GM13977 (cell line): ENCODE data around the gene ADRM1.

ENCODE experiments used
- DNase-seq: peaks from one replicate; pipeline ENCODE4 v3.0.0; 2012; ENCODE audit warnings: low spot score
- CTCF ChIP-seq: IDR thresholded peaks from 2 replicates; pipeline ENCODE4 v1.5.1; 2012; ENCODE audit warnings: mild to moderate bottlenecking, control low read depth; ENCODE audit not compliant: insufficient read depth; ENCODE audit errors: extremely low read depth, missing control alignments
- in situ Hi-C: fragments of 300-500 bp; cut with MboI; formaldehyde crosslinking; loops from one replicate; pipeline ENCODE4 v1.12.0; 2022; ENCODE audit warnings: low sequenced_read_pairs, low pct_unique_long_range_greater_than_20kb, mixed read lengths, inconsistent platforms; ENCODE audit not compliant: unreplicated experiment

ADRM1 gene

DNA sequence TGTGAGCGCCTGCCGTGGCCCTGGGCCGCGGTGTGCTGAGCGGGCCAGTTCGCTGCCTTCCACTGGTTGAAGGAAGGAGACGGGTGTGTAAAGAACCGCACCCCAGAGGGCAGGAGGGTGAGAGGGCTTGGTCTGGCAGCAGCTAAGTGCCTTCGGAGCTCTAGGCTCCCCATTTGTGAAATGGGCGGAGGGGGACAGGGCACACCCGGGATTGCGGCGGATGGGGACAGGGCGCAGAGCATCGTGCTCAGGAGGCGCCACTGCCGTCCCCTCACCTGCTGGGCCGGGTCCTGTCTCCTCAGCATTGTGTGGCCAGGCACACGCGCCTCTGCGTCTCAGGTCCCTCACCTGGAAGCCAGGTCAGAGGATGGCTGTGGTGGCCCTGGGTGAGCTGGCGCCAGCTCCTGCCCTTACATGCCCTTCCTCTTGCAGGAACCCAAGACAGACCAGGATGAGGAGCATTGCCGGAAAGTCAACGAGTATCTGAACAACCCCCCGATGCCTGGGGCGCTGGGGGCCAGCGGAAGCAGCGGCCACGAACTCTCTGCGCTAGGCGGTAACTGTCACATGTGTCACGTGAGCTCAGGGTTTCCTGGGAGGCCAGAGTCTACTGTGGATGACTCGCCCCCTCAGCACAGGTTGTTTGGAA, 3.1 kb downstream of the ADRM1 start:
- no peak for DNase-seq
- no peak for TF ChIP-seq CTCF
- in situ Hi-C loops: loop anchor here (5.0 kb wide), 1 partner anchor 76 kb away; no protein-coding TSS in a partner anchor

GRCh38 chr20:62306414-62307187, 3.8 kb downstream of the ADRM1 start:
- no peak for TF ChIP-seq CTCF
- no peak for DNase-seq
- in situ Hi-C loops: loop anchor here (5.0 kb wide), 1 partner anchor 76 kb away; no protein-coding TSS in a partner anchor

DNA sequence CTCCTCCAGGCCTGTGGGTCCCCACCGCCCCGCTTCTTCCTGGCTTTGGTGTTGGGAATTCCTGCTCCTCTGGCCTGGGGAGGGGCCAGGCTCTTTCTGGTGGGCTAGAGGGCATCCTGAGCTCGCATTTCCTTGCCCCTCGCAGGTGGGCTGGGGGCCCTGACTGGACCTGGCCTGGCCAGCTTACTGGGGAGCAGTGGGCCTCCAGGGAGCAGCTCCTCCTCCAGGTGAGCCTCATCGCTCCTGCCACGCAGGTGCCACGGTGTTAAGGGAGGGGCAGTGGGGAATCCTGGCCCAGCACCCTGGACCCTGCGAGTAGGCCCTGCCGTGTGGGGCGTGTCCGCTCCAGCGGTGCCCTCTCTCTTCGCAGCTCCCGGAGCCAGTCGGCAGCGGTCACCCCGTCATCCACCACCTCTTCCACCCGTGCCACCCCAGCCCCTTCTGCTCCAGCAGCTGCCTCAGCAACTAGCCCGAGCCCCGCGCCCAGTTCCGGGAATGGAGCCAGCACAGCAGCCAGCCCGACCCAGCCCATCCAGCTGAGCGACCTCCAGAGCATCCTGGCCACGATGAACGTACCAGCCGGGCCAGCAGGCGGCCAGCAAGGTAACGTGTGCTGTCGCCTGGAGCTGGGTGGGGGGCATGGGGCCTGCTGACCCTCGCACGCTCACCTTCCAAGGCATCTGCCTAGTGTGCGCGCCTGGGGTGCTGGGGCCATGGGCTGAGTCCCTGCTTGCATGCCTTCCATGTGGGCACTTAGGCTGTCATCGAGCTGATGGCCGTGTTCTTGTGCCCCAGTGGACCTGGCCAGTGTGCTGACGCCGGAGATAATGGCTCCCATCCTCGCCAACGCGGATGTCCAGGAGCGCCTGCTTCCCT, 4.7 kb downstream of the ADRM1 start:
- in situ Hi-C loops: loop anchor here (5.0 kb wide), 1 partner anchor 75 kb away; no protein-coding TSS in a partner anchor
- no peak for TF ChIP-seq CTCF
- DNase-seq: no peak

- no peak for DNase-seq
- in situ Hi-C loops: loop anchor here (5.0 kb wide), 1 partner anchor 74 kb away; no protein-coding TSS in a partner anchor
- no peak for TF ChIP-seq CTCF
Observed at GRCh38 chr20:62308102-62308822, 5.5 kb downstream of the ADRM1 start.

DNA sequence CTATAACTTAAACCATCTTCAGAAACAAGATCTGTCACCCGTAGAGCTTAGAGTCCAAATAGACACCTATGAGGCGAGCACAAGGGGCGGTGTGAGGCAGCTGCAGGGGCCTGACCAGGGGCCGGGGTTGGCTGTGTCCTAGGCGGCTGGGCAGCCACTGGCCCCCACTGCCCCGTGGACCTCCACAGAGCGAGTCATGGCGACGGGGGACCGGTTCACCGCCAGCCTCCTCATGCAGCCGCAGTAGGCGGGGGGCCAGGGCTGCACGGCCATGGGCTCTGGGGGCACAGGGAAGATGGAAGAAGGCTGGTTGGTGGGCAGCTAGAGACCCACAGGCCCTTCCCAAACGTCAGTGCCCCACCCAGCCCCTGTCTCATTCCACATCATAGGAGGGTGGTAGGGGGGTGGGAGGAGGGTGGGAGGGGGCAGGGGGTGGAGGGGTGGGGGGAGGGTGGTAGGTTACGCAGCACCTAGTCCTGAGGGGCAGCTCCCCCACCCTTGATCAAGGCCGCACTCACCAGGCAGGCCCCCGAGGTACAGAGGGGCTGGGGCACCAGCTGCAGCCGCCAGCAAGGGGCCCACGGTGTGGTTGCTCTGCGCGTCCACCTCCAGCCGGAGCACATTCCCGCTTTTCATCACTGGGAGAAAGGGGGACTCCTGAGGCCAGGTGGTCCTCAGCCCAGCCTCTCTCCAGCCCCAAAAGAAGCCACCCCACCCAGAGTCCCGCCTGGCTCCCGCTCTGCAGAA, 6.6 kb downstream of the ADRM1 start:
- in situ Hi-C loops: loop anchor here (5.0 kb wide), 1 partner anchor 73 kb away; no protein-coding TSS in a partner anchor
- no peak for TF ChIP-seq CTCF

More for the DNA sequence above, 6.6 kb downstream of the ADRM1 start:
- no peak for DNase-seq
